ENCODE results near the gene XK. TPM values are rescaled to one million over a fixed set of nuclear protein-coding genes. Genes with fewer than 3 reads are reported as not detected.

XK gene
- total and polyA plus RNA-seq, 2 donors, result 0.50 to 0.66 TPM

- H3K36me3 ChIP-seq (ENCODE audit: control insufficient read depth in 2 of 2, insufficient read depth in 2 of 2, low read length in 1 of 2), result no peaks in the 10 kb centered on the region
- no peaks in the 10 kb centered on the region for H3K27me3 ChIP-seq (ENCODE audit: control insufficient read depth in 2 of 2, insufficient read depth in 1 of 2, low read length in 1 of 2)
- WGBS, result 96% methylated on average over 8 of the region's 8 CpGs
- no peaks in the 10 kb centered on the region for H3K9me3 ChIP-seq (ENCODE audit: control insufficient read depth in 2 of 2, insufficient read depth in 1 of 2, low read length in 1 of 2)
- H3K4me3 ChIP-seq (ENCODE audit: low read length in 2 of 2), result no peak overlapping the region
- no peak for DNase-seq (ENCODE audit: low read depth in 6 of 9, low spot score in 9 of 9)
- no peak overlapping the region for H3K27ac ChIP-seq (ENCODE audit: low read depth in 1 of 2, low read length in 1 of 2)
- no peaks in the 10 kb centered on the region for H3K4me1 ChIP-seq (ENCODE audit: control insufficient read depth in 2 of 2, insufficient read depth in 2 of 2, low read length in 2 of 2)
Observed at GRCh38 chrX:37652589-37653231, 32.9 kb upstream of the XK start.

GRCh38 chrX:37653397-37654085 lies 32.0 kb upstream of the XK start:
- DNase-seq (ENCODE audit: low read depth in 6 of 9, low spot score in 9 of 9), result no peak
- Histone ChIP-seq H3K27ac (ENCODE audit: low read depth in 1 of 2, low read length in 1 of 2) (no peak overlapping the region), H3K27me3 (ENCODE audit: control insufficient read depth in 2 of 2, insufficient read depth in 1 of 2, low read length in 1 of 2) (no peaks in the 10 kb centered on the region), H3K4me3 (ENCODE audit: low read length in 2 of 2) (no peak overlapping the region), H3K36me3 (ENCODE audit: control insufficient read depth in 2 of 2, insufficient read depth in 2 of 2, low read length in 1 of 2) (no peaks in the 10 kb centered on the region), H3K4me1 (ENCODE audit: control insufficient read depth in 2 of 2, insufficient read depth in 2 of 2, low read length in 2 of 2) (no peaks in the 10 kb centered on the region), H3K9me3 (ENCODE audit: control insufficient read depth in 2 of 2, insufficient read depth in 1 of 2, low read length in 1 of 2) (no peaks in the 10 kb centered on the region)
- WGBS, result 76% methylated on average over 1 of the region's 1 CpG

DNA sequence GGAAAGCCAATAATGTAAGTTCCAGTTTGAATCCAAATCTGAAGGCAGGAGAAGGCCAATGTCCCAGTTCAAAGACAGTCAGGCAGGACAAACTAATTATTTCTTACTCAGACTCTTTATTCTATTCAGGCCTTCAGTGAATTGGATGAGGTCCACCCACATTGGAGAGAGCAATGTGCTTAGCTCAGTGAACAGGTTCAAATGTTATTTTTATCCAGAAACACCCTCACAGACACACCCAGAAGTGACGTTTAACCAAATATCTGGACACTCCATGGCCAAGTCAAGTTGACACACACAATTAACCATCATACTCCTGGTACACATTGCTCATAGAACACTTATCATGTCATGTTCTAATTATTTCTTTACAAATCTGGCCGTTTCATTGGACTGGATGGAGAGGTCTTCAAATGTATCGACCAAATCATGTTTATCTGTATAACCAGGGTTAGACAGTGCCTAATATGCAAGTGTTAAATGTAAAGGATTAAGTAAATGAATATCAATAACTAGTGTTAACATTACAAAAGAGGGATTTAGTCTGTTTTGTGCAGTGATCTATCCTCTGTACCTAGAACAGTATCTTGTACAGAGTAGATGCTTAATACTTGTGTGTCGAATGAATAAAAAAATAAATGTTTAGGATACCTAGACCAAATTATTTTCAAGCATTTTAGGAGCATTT lies 27.1 kb upstream of the XK start:
- no peaks in the 10 kb centered on the region for H3K36me3 ChIP-seq (ENCODE audit: control insufficient read depth in 2 of 2, insufficient read depth in 2 of 2, low read length in 1 of 2)
- no peak overlapping the region for H3K4me3 ChIP-seq (ENCODE audit: low read length in 2 of 2)
- 95% methylated on average over 4 of the region's 4 CpGs for WGBS
- H3K27ac ChIP-seq (ENCODE audit: low read depth in 1 of 2, low read length in 1 of 2), result no peak overlapping the region
- DNase-seq (ENCODE audit: low read depth in 6 of 9, low spot score in 9 of 9), result no peak
- H3K9me3 ChIP-seq (ENCODE audit: control insufficient read depth in 2 of 2, insufficient read depth in 1 of 2, low read length in 1 of 2), result no peaks in the 10 kb centered on the region
- H3K27me3 ChIP-seq (ENCODE audit: control insufficient read depth in 2 of 2, insufficient read depth in 1 of 2, low read length in 1 of 2), result no peaks in the 10 kb centered on the region
- no peaks in the 10 kb centered on the region for H3K4me1 ChIP-seq (ENCODE audit: control insufficient read depth in 2 of 2, insufficient read depth in 2 of 2, low read length in 2 of 2)

GRCh38 chrX:37659047-37659446 lies 26.5 kb upstream of the XK start:
- DNase-seq (ENCODE audit: low read depth in 6 of 9, low spot score in 9 of 9), result no peak
- WGBS, result 98% methylated on average over 1 of the region's 1 CpG

DNA sequence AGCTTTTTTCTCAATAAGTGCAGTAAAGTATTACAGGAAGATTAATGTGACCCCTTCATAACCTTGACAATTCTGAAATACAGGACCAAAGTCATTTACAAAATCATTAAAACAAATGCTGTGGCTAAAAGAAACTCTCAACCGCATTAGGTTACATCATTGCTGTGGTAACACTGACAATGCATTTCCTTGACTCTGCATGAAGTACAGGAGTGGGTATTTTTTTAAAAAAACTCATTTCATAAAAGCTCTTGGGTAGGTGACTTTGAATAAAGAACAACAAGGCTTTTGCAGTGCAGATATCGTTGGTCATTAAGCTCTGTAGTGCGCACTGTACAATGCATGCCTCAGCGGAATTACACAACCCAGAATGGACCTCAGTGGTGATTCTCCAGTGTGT lies 23.4 kb upstream of the XK start:
- H3K4me1 ChIP-seq (ENCODE audit: control insufficient read depth in 2 of 2, insufficient read depth in 2 of 2, low read length in 2 of 2), result no peaks in the 10 kb centered on the region
- H3K27me3 ChIP-seq (ENCODE audit: control insufficient read depth in 2 of 2, insufficient read depth in 1 of 2, low read length in 1 of 2), result no peaks in the 10 kb centered on the region
- no peak for DNase-seq (ENCODE audit: low read depth in 6 of 9, low spot score in 9 of 9)
- no peak overlapping the region for H3K4me3 ChIP-seq (ENCODE audit: low read length in 2 of 2)
- H3K9me3 ChIP-seq (ENCODE audit: control insufficient read depth in 2 of 2, insufficient read depth in 1 of 2, low read length in 1 of 2), result no peaks in the 10 kb centered on the region
- WGBS, result 95% methylated on average over 4 of the region's 4 CpGs
- no peaks in the 10 kb centered on the region for H3K36me3 ChIP-seq (ENCODE audit: control insufficient read depth in 2 of 2, insufficient read depth in 2 of 2, low read length in 1 of 2)
- no peak overlapping the region for H3K27ac ChIP-seq (ENCODE audit: low read depth in 1 of 2, low read length in 1 of 2)

More at GRCh38 chrX:37659047-37659446, 26.5 kb upstream of the XK start:
- no peaks in the 10 kb centered on the region for H3K36me3 ChIP-seq (ENCODE audit: control insufficient read depth in 2 of 2, insufficient read depth in 2 of 2, low read length in 1 of 2)
- no peak overlapping the region for H3K4me3 ChIP-seq (ENCODE audit: low read length in 2 of 2)
- H3K27me3 ChIP-seq (ENCODE audit: control insufficient read depth in 2 of 2, insufficient read depth in 1 of 2, low read length in 1 of 2), result no peaks in the 10 kb centered on the region
- H3K4me1 ChIP-seq (ENCODE audit: control insufficient read depth in 2 of 2, insufficient read depth in 2 of 2, low read length in 2 of 2), result no peaks in the 10 kb centered on the region
- no peaks in the 10 kb centered on the region for H3K9me3 ChIP-seq (ENCODE audit: control insufficient read depth in 2 of 2, insufficient read depth in 1 of 2, low read length in 1 of 2)
- H3K27ac ChIP-seq (ENCODE audit: low read depth in 1 of 2, low read length in 1 of 2), result no peak overlapping the region

DNA sequence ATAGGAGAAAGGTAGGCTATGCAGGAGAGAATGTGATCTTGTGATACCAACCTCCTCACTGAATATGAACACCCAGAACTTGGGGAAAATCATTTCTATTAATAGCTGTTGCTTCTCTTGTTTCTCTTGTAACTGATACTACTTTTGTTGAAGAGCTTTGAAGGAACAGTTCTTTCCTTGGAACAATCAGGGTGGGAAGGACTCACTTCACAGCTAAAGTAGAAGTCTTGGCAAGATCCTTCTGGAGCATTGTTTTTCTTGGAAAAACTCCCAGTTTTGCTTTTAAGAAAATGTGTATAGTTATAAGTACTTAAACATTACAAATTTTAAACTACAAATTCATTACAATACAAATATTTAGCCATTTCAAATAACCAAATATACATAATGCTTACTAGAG lies 19.1 kb upstream of the XK start:
- no peak for DNase-seq (ENCODE audit: low read depth in 6 of 9, low spot score in 9 of 9)
- Histone ChIP-seq H3K4me3 (ENCODE audit: low read length in 2 of 2) (no peak overlapping the region), H3K27ac (ENCODE audit: low read depth in 1 of 2, low read length in 1 of 2) (no peak overlapping the region)

GRCh38 chrX:37667141-37667540 lies 18.4 kb upstream of the XK start:
- no peaks in the 10 kb centered on the region for H3K27me3 ChIP-seq (ENCODE audit: control insufficient read depth in 2 of 2, insufficient read depth in 1 of 2, low read length in 1 of 2)
- WGBS, result 97% methylated on average over 6 of the region's 6 CpGs

More for the DNA sequence above, 19.1 kb upstream of the XK start:
- Histone ChIP-seq H3K36me3 (ENCODE audit: control insufficient read depth in 2 of 2, insufficient read depth in 2 of 2, low read length in 1 of 2) (no peaks in the 10 kb centered on the region), H3K27me3 (ENCODE audit: control insufficient read depth in 2 of 2, insufficient read depth in 1 of 2, low read length in 1 of 2) (no peaks in the 10 kb centered on the region), H3K4me1 (ENCODE audit: control insufficient read depth in 2 of 2, insufficient read depth in 2 of 2, low read length in 2 of 2) (no peaks in the 10 kb centered on the region), H3K9me3 (ENCODE audit: control insufficient read depth in 2 of 2, insufficient read depth in 1 of 2, low read length in 1 of 2) (no peaks in the 10 kb centered on the region)

GRCh38 chrX:37672563-37672962 lies 13.0 kb upstream of the XK start:
- Histone ChIP-seq H3K9me3 (ENCODE audit: control insufficient read depth in 2 of 2, insufficient read depth in 1 of 2, low read length in 1 of 2) (no peaks in the 10 kb centered on the region), H3K4me3 (ENCODE audit: low read length in 2 of 2) (no peak overlapping the region), H3K36me3 (ENCODE audit: control insufficient read depth in 2 of 2, insufficient read depth in 2 of 2, low read length in 1 of 2) (no peaks in the 10 kb centered on the region), H3K27me3 (ENCODE audit: control insufficient read depth in 2 of 2, insufficient read depth in 1 of 2, low read length in 1 of 2) (no peaks in the 10 kb centered on the region), H3K4me1 (ENCODE audit: control insufficient read depth in 2 of 2, insufficient read depth in 2 of 2, low read length in 2 of 2) (no peaks in the 10 kb centered on the region), H3K27ac (ENCODE audit: low read depth in 1 of 2, low read length in 1 of 2) (no peak overlapping the region)
- WGBS, result 97% methylated on average over 4 of the region's 4 CpGs
- no peak for DNase-seq (ENCODE audit: low read depth in 6 of 9, low spot score in 9 of 9)

More at GRCh38 chrX:37667141-37667540, 18.4 kb upstream of the XK start:
- H3K4me3 ChIP-seq (ENCODE audit: low read length in 2 of 2), result no peak overlapping the region
- DNase-seq (ENCODE audit: low read depth in 6 of 9, low spot score in 9 of 9), result no peak
- no peaks in the 10 kb centered on the region for H3K36me3 ChIP-seq (ENCODE audit: control insufficient read depth in 2 of 2, insufficient read depth in 2 of 2, low read length in 1 of 2)
- H3K4me1 ChIP-seq (ENCODE audit: control insufficient read depth in 2 of 2, insufficient read depth in 2 of 2, low read length in 2 of 2), result no peaks in the 10 kb centered on the region
- H3K27ac ChIP-seq (ENCODE audit: low read depth in 1 of 2, low read length in 1 of 2), result no peak overlapping the region
- H3K9me3 ChIP-seq (ENCODE audit: control insufficient read depth in 2 of 2, insufficient read depth in 1 of 2, low read length in 1 of 2), result no peaks in the 10 kb centered on the region

DNA sequence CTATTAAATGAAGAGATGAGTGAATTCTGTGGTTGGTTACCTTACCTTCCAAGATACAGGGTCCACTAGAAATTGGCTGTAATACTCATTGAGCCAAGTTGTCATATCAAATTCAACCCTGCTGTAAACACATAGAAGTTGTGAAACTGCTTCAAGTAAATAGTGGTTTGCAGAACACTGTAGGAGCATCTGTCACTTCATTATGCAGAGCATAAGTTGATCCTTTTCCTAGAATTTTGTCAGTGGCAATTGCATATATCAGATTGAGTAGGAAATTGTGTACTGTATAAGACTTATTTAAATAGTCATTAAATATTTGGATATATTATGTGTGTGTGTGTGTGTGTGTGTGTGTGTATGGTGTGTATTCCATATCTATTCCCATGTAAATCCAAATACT lies 8.8 kb upstream of the XK start:
- H3K4me1 ChIP-seq (ENCODE audit: control insufficient read depth in 2 of 2, insufficient read depth in 2 of 2, low read length in 2 of 2), result no peaks in the 10 kb centered on the region
- no peak overlapping the region for H3K27ac ChIP-seq (ENCODE audit: low read depth in 1 of 2, low read length in 1 of 2)
- H3K9me3 ChIP-seq (ENCODE audit: control insufficient read depth in 2 of 2, insufficient read depth in 1 of 2, low read length in 1 of 2), result no peaks in the 10 kb centered on the region
- H3K36me3 ChIP-seq (ENCODE audit: control insufficient read depth in 2 of 2, insufficient read depth in 2 of 2, low read length in 1 of 2), result no peaks in the 10 kb centered on the region
- no peaks in the 10 kb centered on the region for H3K27me3 ChIP-seq (ENCODE audit: control insufficient read depth in 2 of 2, insufficient read depth in 1 of 2, low read length in 1 of 2)
- no peak for DNase-seq (ENCODE audit: low read depth in 6 of 9, low spot score in 9 of 9)
- no peak overlapping the region for H3K4me3 ChIP-seq (ENCODE audit: low read length in 2 of 2)

Data from thymus (tissue), 11 donors.